ENCODE data around the gene FAM120B. TPM values are rescaled to one million over a fixed set of nuclear protein-coding genes. Genes with fewer than 3 reads are reported as not detected.
A peak's percentile ranks its signal among the peaks of the same experiment; 100 is the strongest.

FAM120B gene
- total and polyA plus RNA-seq, 3 donors from 2014 or later: 33.8 to 62.2 (median 40.6) TPM

DNA sequence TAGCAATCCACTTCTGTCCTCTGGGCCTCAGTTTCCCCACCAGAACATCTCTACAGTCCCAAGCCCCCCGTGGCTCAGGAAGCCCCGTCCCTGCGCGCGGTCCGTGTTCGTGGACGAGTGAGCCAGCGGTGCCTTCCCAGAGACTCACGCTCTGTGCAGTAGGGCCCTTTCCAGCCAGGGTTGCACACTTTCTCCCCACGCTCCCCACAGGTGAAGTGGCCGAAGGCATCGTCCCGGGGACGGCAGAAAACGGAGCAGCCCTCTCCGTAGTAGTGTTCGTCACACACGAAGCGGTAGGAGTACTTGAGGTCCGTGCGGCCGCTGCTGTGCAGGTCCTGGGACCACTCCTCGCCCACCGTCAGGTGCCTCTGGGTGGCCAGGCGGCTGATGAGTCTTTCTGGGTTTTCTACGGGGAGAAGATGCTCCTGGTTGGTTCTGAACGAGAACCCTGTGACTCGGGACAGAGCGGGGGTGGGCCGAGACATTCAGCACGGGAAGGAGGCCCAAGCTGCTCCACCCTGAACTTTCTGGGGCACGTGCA is 18.4 kb upstream of the FAM120B start:
- Histone ChIP-seq H3K4me1 (peaks cover 51% of the 10 kb centered on the region), H3K4me3 (no peak overlapping the region), H3K27me3 (no peaks in the 10 kb centered on the region), H3K9me3 (no peaks in the 10 kb centered on the region), H3K36me3 (ENCODE audit: low read depth, missing control alignments) (no peaks in the 10 kb centered on the region), H3K27ac (no peak overlapping the region)
- peak; percentile 12 for DNase-seq
- WGBS, 2 donors: 56 to 71% methylated on average over 19 to 33 of the region's 33 CpGs
- intact Hi-C loops (cut with DNase I; ENCODE audit: low total_unique reads): no loop called here
- TF ChIP-seq, protein P1, sequence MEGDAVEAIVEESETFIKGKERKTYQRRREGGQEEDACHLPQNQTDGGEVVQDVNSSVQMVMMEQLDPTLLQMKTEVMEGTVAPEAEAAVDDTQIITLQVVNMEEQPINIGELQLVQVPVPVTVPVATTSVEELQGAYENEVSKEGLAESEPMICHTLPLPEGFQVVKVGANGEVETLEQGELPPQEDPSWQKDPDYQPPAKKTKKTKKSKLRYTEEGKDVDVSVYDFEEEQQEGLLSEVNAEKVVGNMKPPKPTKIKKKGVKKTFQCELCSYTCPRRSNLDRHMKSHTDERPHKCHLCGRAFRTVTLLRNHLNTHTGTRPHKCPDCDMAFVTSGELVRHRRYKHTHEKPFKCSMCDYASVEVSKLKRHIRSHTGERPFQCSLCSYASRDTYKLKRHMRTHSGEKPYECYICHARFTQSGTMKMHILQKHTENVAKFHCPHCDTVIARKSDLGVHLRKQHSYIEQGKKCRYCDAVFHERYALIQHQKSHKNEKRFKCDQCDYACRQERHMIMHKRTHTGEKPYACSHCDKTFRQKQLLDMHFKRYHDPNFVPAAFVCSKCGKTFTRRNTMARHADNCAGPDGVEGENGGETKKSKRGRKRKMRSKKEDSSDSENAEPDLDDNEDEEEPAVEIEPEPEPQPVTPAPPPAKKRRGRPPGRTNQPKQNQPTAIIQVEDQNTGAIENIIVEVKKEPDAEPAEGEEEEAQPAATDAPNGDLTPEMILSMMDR (IDR thresholded peaks at IDR 0.05): no peak
- no peak for TF ChIP-seq POLR2A (IDR thresholded peaks at IDR 0.05)

DNA sequence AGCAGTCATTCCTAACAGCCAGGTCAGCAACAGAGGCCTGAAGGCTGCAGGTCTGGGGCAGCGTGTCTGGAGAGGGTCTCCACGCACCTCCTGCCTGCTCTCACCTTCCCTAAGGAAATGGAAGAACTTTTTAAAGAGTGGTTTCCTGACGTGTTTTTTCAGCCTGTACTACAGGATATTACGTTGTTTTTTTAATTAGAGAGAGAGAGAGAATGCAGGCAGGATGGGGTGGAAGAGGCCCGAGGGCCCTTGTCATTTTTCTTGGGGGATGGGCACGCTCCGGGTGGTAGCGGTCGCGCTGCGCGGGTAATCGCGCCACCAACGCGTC is 17.7 kb upstream of the FAM120B start:
- Histone ChIP-seq H3K4me1 (peaks cover 51% of the 10 kb centered on the region), H3K27me3 (no peaks in the 10 kb centered on the region), H3K27ac (no peak overlapping the region), H3K4me3 (peak overlapping the region in 1 of 2 donors; percentile 71), H3K36me3 (ENCODE audit: low read depth, missing control alignments) (no peaks in the 10 kb centered on the region), H3K9me3 (no peaks in the 10 kb centered on the region)
- TF ChIP-seq, protein P1 (IDR thresholded peaks at IDR 0.05): no peak
- no peak for TF ChIP-seq POLR2A (IDR thresholded peaks at IDR 0.05)
- 28 to 34% methylated on average over 16 of the region's 16 CpGs for WGBS, 2 donors
- intact Hi-C loops (cut with DNase I; ENCODE audit: low total_unique reads): no loop called here
- DNase-seq: peak; percentile 5

DNA sequence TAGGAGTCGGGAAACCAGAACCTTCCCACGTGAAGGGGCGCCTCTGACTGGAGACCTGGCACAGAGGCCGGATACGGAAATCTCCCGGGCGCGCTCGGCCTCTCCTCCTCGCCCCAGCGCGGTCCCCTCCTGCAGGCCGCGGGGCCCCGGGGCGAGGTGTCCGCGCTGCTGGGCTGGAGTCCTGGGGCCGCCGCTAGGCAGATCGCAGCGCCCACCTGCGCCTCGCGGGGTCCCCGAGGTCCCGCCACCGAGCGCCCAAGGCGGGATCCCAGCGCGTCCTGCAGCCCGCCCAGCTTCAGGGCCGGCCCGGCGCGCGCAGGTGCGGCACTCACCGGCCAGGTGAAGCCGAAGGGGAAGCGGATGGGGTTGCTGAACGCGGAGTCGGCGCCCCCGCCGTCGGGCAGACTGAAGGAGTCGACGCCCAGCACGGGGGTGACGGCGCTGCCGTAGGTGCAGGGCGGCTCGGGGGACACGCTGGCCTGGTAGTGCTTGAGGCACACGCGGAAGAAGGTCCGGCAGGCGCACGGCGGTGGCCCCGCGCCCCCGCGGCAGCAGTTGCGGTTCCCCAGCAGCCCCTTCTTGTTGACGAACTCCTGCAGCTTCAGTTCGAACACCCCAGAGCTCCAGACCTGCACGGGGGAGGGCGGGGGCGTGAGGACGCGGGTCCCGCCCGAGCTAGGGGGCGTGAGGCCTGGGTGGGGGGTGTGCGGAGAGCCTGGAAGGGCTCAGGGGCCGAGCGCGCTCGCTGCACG is 17.2 kb upstream of the FAM120B start:
- DNase-seq: peak; percentile 18
- H3K9me3 ChIP-seq: no peaks in the 10 kb centered on the region
- no peaks in the 10 kb centered on the region for H3K36me3 ChIP-seq (ENCODE audit: low read depth, missing control alignments)
- no peaks in the 10 kb centered on the region for H3K27me3 ChIP-seq
- H3K27ac ChIP-seq: no peak overlapping the region
- 11 to 12% methylated on average over 3 to 61 of the region's 85 CpGs for WGBS, 2 donors
- H3K4me3 ChIP-seq: peak overlapping the region; percentile 61 to 71
- intact Hi-C loops (cut with DNase I; ENCODE audit: low total_unique reads): no loop called here
- TF ChIP-seq, protein P1 (IDR thresholded peaks at IDR 0.05): no peak
- TF ChIP-seq POLR2A (IDR thresholded peaks at IDR 0.05): no peak
- peaks cover 51% of the 10 kb centered on the region for H3K4me1 ChIP-seq

DNA sequence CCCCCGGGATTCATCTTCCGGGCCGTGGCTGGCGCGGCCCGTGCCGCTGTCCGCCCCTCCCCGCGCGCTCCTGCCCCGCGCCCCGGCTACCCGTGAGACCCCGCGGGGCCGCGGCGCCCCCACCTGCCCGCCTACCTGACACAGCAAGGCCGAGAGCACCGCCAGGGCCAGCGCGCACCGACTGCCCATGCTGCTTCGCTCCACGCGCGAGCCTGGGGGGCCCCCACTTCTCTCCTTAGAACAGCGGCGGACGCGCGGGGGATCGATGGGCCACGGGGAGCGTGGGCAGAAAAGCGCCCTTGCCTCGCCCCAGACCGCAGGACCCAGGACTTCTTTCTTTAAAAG is 16.6 kb upstream of the FAM120B start:
- TF ChIP-seq, protein P1 (IDR thresholded peaks at IDR 0.05): no peak
- TF ChIP-seq POLR2A (IDR thresholded peaks at IDR 0.05): no peak
- no peaks in the 10 kb centered on the region for H3K36me3 ChIP-seq (ENCODE audit: low read depth, missing control alignments)
- peaks cover 51% of the 10 kb centered on the region for H3K4me1 ChIP-seq
- H3K27me3 ChIP-seq: no peaks in the 10 kb centered on the region
- intact Hi-C loops (cut with DNase I; ENCODE audit: low total_unique reads): loop anchor here (10.0 kb wide), 1 partner anchor 455 kb away; no protein-coding TSS in a partner anchor
- H3K9me3 ChIP-seq: no peaks in the 10 kb centered on the region
- H3K4me3 ChIP-seq: peak overlapping the region; percentile 61 to 71
- 0% methylated on average over 1 to 38 of the region's 41 CpGs for WGBS, 2 donors
- H3K27ac ChIP-seq: peak overlapping the region in 1 of 2 donors; percentile 30
- DNase-seq: peak; percentile 35
